NK-92 treated with Interleukin-12 subunit alpha and Interleukin-12 subunit beta, amount 100 ng/mL, for 24 hours (cell line): ENCODE measurements around the gene EIF4A3.

Experiments
- DNase-seq: peaks from one replicate; lab custom pipeline; 2025; lab: John Stamatoyannopoulos, UW

EIF4A3 gene

GRCh38 chr17:80111702-80112470, 35.0 kb downstream of the EIF4A3 start:
- DNase-seq: no peak

GRCh38 chr17:80110927-80111701, 35.8 kb downstream of the EIF4A3 start:
- DNase-seq: no peak

- no peak for DNase-seq
These were observed 36.5 kb downstream of the EIF4A3 start for GRCh38 chr17:80110447-80110812.

- no peak for DNase-seq
These were observed 37.0 kb downstream of the EIF4A3 start for GRCh38 chr17:80109713-80110446.

GRCh38 chr17:80109066-80109660, 37.8 kb downstream of the EIF4A3 start:
- no peak for DNase-seq

- DNase-seq: no peak
These were observed 38.6 kb downstream of the EIF4A3 start for GRCh38 chr17:80108036-80108971.

- no peak for DNase-seq
These were observed 39.5 kb downstream of the EIF4A3 start for GRCh38 chr17:80107231-80108021.

GRCh38 chr17:80106751-80107150, 40.2 kb downstream of the EIF4A3 start:
- DNase-seq: no peak

- DNase-seq: no peak
These were observed 40.8 kb downstream of the EIF4A3 start for GRCh38 chr17:80106176-80106575.

- DNase-seq: no peak
These were observed 41.2 kb downstream of the EIF4A3 start for GRCh38 chr17:80105762-80106161.

GRCh38 chr17:80104956-80105375, 42.0 kb downstream of the EIF4A3 start:
- DNase-seq: no peak

GRCh38 chr17:80104321-80104955, 42.5 kb downstream of the EIF4A3 start:
- DNase-seq: no peak

GRCh38 chr17:80103449-80104085, 43.4 kb downstream of the EIF4A3 start:
- DNase-seq: no peak

- no peak for DNase-seq
These were observed 44.1 kb downstream of the EIF4A3 start for GRCh38 chr17:80102664-80103448.

- no peak for DNase-seq
These were observed 44.8 kb downstream of the EIF4A3 start for GRCh38 chr17:80101946-80102663.

- peak; percentile 76 for DNase-seq
These were observed 45.6 kb downstream of the EIF4A3 start, which contains the start of gene GAA for GRCh38 chr17:80101011-80101945. Gene GAA, plus strand, starts transcription at chr17:80101581. Its CDS starts 3,006 bp downstream, at chr17:80104587.

GRCh38 chr17:80100035-80100323, 46.9 kb downstream of the EIF4A3 start:
- no peak for DNase-seq
